A673 (cell line): ENCODE measurements around the gene DVL3. TPM values are rescaled to one million over a fixed set of nuclear protein-coding genes. Genes with fewer than 3 reads are reported as not detected.

ENCODE experiments used
- BruUV-seq: library from RNA; stranded (reverse); fragments of 400-500 nt; replicated peaks from 2 replicates; lab custom pipeline; 2021; lab: Mats Ljungman, UMichigan
- CTCF ChIA-PET: fragments of 300-600 bp; sonication (Branson Sonifier 250); formaldehyde crosslinking; loops from one replicate; lab custom pipeline; 2022; ENCODE audit warnings: antibody characterized with exemption; lab: Charles Lee
- POLR2A ChIA-PET: fragments of 300-600 bp; sonication (Branson Sonifier 250); formaldehyde crosslinking; loops from one replicate; lab custom pipeline; 2022; ENCODE audit warnings: antibody characterized with exemption; ENCODE audit not compliant: low non-redundant PET; lab: Charles Lee
- DNase-seq: peaks from one replicate; pipeline ENCODE4 v3.0.0-alpha.2; 2015; ENCODE audit warnings: low spot score
- H3K27ac ChIP-seq: fragments of 200-600 bp; sonication (generic); 2 replicates; pipeline ENCODE4 v1.5.1; 2016; ENCODE audit warnings: mixed run types, low read depth, mild to moderate bottlenecking, mixed read lengths, antibody characterized with exemption, low read length; ENCODE audit not compliant: poor library complexity, severe bottlenecking
- H3K27me3 ChIP-seq: fragments of 200-600 bp; sonication (generic); replicated peaks from 2 replicates; pipeline ENCODE4 v1.6.1; 2017; ENCODE audit warnings: mixed run types, low read depth, mild to moderate bottlenecking, mixed read lengths, antibody characterized with exemption, low read length; ENCODE audit not compliant: insufficient read depth, poor library complexity
- H3K36me3 ChIP-seq: fragments of 200-600 bp; sonication (generic); 2 replicates; pipeline ENCODE4 v1.6.1; 2016; ENCODE audit warnings: mixed run types, mild to moderate bottlenecking, mixed read lengths, antibody characterized with exemption, low read length; ENCODE audit not compliant: insufficient read depth, poor library complexity, severe bottlenecking
- H3K4me1 ChIP-seq: fragments of 200-600 bp; sonication (generic); 2 replicates; pipeline ENCODE4 v1.6.1; 2017; ENCODE audit warnings: mixed run types, mild to moderate bottlenecking, mixed read lengths, antibody characterized with exemption, low read length; ENCODE audit not compliant: insufficient read depth, poor library complexity, severe bottlenecking
- H3K4me3 ChIP-seq: fragments of 200-600 bp; sonication (generic); 2 replicates; pipeline ENCODE4 v1.5.1; 2016; ENCODE audit warnings: low read depth, mixed run types, mild to moderate bottlenecking, mixed read lengths, low read length; ENCODE audit not compliant: poor library complexity, severe bottlenecking
- H3K9me3 ChIP-seq: fragments of 200-600 bp; sonication (generic); 2 replicates; pipeline ENCODE4 v1.6.1; 2016; ENCODE audit warnings: mixed run types, low read depth, mild to moderate bottlenecking, mixed read lengths, antibody characterized with exemption, low read length; ENCODE audit not compliant: poor library complexity, severe bottlenecking
- CTCF ChIP-seq: fragments of 300-800, 200-600 bp; sonication (generic); conservative IDR thresholded peaks from 2 replicates; pipeline ENCODE4 v1.5.1; 2017; ENCODE audit warnings: low read depth, mild to moderate bottlenecking, antibody characterized with exemption, low read length, moderate library complexity, mixed read lengths
- EZH2 ChIP-seq: fragments of 200-600 bp; sonication (generic); IDR thresholded peaks from 2 replicates; pipeline ENCODE4 v1.6.1; 2017; ENCODE audit warnings: borderline replicate concordance, low read depth, mild to moderate bottlenecking, mixed read lengths, antibody characterized with exemption, low read length; ENCODE audit not compliant: poor library complexity, severe bottlenecking
- intact Hi-C: fragments of 100-400 bp; cut with micrococcal nuclease; formaldehyde crosslinking; loops from one replicate; pipeline ENCODE4 v1.10.0; 2022; ENCODE audit not compliant: unreplicated experiment
- total RNA-seq: library from RNA; stranded (reverse); gene quantifications from 2 replicates; pipeline ENCODE4 v1.2.3, GENCODE V29; 2021

Gene DVL3
- total RNA-seq, 1 experiment from 2014 or later: 82.6 TPM

GRCh38 chr3:184175506-184175905, 20.3 kb downstream of the DVL3 start:
- H3K27ac ChIP-seq: peak overlapping the region; percentile 89
- CTCF ChIA-PET: no interaction called here
- POLR2A ChIA-PET: no interaction called here
- peaks cover 40% of the 10 kb centered on the region for H3K36me3 ChIP-seq
- H3K4me3 ChIP-seq: peak overlapping the region; percentile 95
- intact Hi-C loops: no loop called here
- no peak for DNase-seq
- H3K27me3 ChIP-seq: no peaks in the 10 kb centered on the region
- no TSS peak for BruUV-seq
- peaks cover 9% of the 10 kb centered on the region for H3K4me1 ChIP-seq
- TF ChIP-seq EZH2 (no peak), CTCF (no peak)
- H3K9me3 ChIP-seq: no peaks in the 10 kb centered on the region

- Histone ChIP-seq H3K36me3 (peaks cover 41% of the 10 kb centered on the region), H3K27me3 (no peaks in the 10 kb centered on the region), H3K4me3 (peak overlapping the region; percentile 95), H3K4me1 (peaks cover 9% of the 10 kb centered on the region), H3K9me3 (no peaks in the 10 kb centered on the region), H3K27ac (peak overlapping the region; percentile 89)
- POLR2A ChIA-PET: interaction anchor here (0.6 to 1.2 kb wide), 2 partner anchors 9 to 241 kb away, joined by 3 to 10 read pairs; partner anchors contain the start of gene ABCF3
- BruUV-seq: TSS peak; percentile 27
- intact Hi-C loops: no loop called here
- CTCF ChIA-PET: no interaction called here
- DNase-seq: no peak
- TF ChIP-seq CTCF: no peak
- no peak for TF ChIP-seq EZH2
Measured at GRCh38 chr3:184175981-184176376, 20.8 kb downstream of the DVL3 start.

GRCh38 chr3:184176377-184177330, 21.5 kb downstream of the DVL3 start:
- CTCF ChIA-PET: no interaction called here
- H3K4me1 ChIP-seq: peaks cover 9% of the 10 kb centered on the region
- H3K36me3 ChIP-seq: peaks cover 47% of the 10 kb centered on the region

More at GRCh38 chr3:184176377-184177330, 21.5 kb downstream of the DVL3 start:
- BruUV-seq: no TSS peak
- Histone ChIP-seq H3K9me3 (no peaks in the 10 kb centered on the region), H3K4me3 (peak overlapping the region; percentile 95), H3K27ac (peak overlapping the region; percentile 89), H3K27me3 (no peaks in the 10 kb centered on the region)
- POLR2A ChIA-PET: interaction anchor here (0.6 to 1.2 kb wide), 2 partner anchors 9 to 242 kb away, joined by 3 to 10 read pairs; partner anchors contain the start of gene ABCF3
- peak; percentile 89 for DNase-seq
- TF ChIP-seq CTCF (no peak), EZH2 (no peak)
- intact Hi-C loops: no loop called here
